ENCODE data around the gene SOST. TPM values are rescaled to one million over a fixed set of nuclear protein-coding genes. Genes with fewer than 3 reads are reported as not detected.
A peak's percentile ranks its signal among the peaks of the same experiment; 100 is the strongest.

SOST gene
- total RNA-seq, 1 experiment from 2014 or later = not detected

- Histone ChIP-seq H4K91ac (ENCODE audit: insufficient read length, low read depth, low read length) (no peak overlapping the region), H3T11ph (ENCODE audit: low read length) (no peak overlapping the region), H2BK12ac (ENCODE audit: insufficient read length, low read depth, low read length) (no peak overlapping the region), H2BK15ac (ENCODE audit: low read depth, low read length) (no peak overlapping the region), H3K27me3 (ENCODE audit: insufficient read depth, low read length) (peaks cover 10% of the 10 kb centered on the region; the same call in 1 of the 2 replicates), H4K20me1 (ENCODE audit: control insufficient read depth, insufficient read depth, insufficient read length) (no peaks in the 10 kb centered on the region), H3K79me2 (ENCODE audit: insufficient read depth, low read length) (no peaks in the 10 kb centered on the region), H3K14ac (ENCODE audit: insufficient read depth, low read length) (no peak overlapping the region), H3K23me2 (ENCODE audit: insufficient read length, low read depth, low read length, poor library complexity, severe bottlenecking) (peaks cover 7% of the 10 kb centered on the region), H3K27ac (ENCODE audit: insufficient read length, low read depth, low read length) (no peak overlapping the region), H3K4ac (ENCODE audit: low read depth, low read length) (no peak overlapping the region), H3K56ac (ENCODE audit: insufficient read length, low read depth, low read length) (no peak overlapping the region), H2BK120ac (ENCODE audit: low read depth, low read length, poor library complexity, severe bottlenecking) (no peak overlapping the region), H3K9me3 (ENCODE audit: control insufficient read depth, low read depth, low read length) (no peaks in the 10 kb centered on the region), H3K18ac (ENCODE audit: insufficient read length, low read depth, low read length) (no peak overlapping the region), H2BK5ac (ENCODE audit: insufficient read length, low read length) (no peak overlapping the region), H3K9ac (ENCODE audit: extremely low read depth, insufficient read length, low read length) (no peak overlapping the region), H2BK20ac (ENCODE audit: low read depth, low read length, poor library complexity, severe bottlenecking) (no peak overlapping the region), H3K4me2 (ENCODE audit: insufficient read depth, insufficient read length, low read length) (no peak overlapping the region), H3K4me1 (ENCODE audit: insufficient read depth, low read length) (no peaks in the 10 kb centered on the region; the same call in 1 of the 2 replicates), H3K23ac (ENCODE audit: insufficient read length, low read depth, low read length) (no peak overlapping the region), H2AK5ac (ENCODE audit: insufficient read length, low read length) (no peak overlapping the region), H4K8ac (replicated peaks; ENCODE audit: insufficient read length, low read depth, low read length) (no peak overlapping the region), H3K79me1 (ENCODE audit: insufficient read depth, low read depth, low read length, poor library complexity, severe bottlenecking) (no peaks in the 10 kb centered on the region), H2AFZ (ENCODE audit: low read length) (no peak overlapping the region), H4K5ac (ENCODE audit: insufficient read length, low read depth, low read length) (no peak overlapping the region)
- peaks cover 39 to 46% of the 10 kb centered on the region in 2 experiments for H3K4me1 Mint-ChIP-seq
- TF ChIP-seq, protein P1, sequence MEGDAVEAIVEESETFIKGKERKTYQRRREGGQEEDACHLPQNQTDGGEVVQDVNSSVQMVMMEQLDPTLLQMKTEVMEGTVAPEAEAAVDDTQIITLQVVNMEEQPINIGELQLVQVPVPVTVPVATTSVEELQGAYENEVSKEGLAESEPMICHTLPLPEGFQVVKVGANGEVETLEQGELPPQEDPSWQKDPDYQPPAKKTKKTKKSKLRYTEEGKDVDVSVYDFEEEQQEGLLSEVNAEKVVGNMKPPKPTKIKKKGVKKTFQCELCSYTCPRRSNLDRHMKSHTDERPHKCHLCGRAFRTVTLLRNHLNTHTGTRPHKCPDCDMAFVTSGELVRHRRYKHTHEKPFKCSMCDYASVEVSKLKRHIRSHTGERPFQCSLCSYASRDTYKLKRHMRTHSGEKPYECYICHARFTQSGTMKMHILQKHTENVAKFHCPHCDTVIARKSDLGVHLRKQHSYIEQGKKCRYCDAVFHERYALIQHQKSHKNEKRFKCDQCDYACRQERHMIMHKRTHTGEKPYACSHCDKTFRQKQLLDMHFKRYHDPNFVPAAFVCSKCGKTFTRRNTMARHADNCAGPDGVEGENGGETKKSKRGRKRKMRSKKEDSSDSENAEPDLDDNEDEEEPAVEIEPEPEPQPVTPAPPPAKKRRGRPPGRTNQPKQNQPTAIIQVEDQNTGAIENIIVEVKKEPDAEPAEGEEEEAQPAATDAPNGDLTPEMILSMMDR (conservative IDR thresholded peaks at IDR 0.05) = no peak
- no peaks in the 10 kb centered on the region for H3K9me3 Mint-ChIP-seq
- no CpG with 5 or more reads among the region's 5 CpGs for WGBS (ENCODE audit: extremely low coverage, insufficient read length, low lambda C conversion rate)
- H3K4me3 Mint-ChIP-seq = peak overlapping the region in 1 of 2 experiments; percentile 20; a peak in 1 of 5 replicates
- peaks cover 36% of the 10 kb centered on the region for H3K27me3 Mint-ChIP-seq (ENCODE audit: low read depth)
- no peak for DNase-seq
- H3K36me3 Mint-ChIP-seq (ENCODE audit: insufficient read depth in 1 of 3, low read depth in 3 of 3) = no peaks in the 10 kb centered on the region
- H3K27ac Mint-ChIP-seq = no peak overlapping the region; a peak in 1 of 7 replicates
These were observed 40.0 kb downstream of the SOST start for GRCh38 chr17:43718544-43718943.

All from H9 (cell line).